ENCODE measurements around the gene ZNF775.
A peak's percentile ranks its signal among the peaks of the same experiment; 100 is the strongest.

Gene ZNF775

GRCh38 chr7:150375662-150376521 is 3.2 kb upstream of the ZNF775 start:
- Histone ChIP-seq H3K9me3 (ENCODE audit: low read length) (no peaks in the 10 kb centered on the region), H3K27me3 (ENCODE audit: insufficient read depth, low read length) (no peaks in the 10 kb centered on the region), H2AFZ (ENCODE audit: low read depth, low read length) (no peak overlapping the region), H3K4me3 (ENCODE audit: low read length) (no peak overlapping the region), H3K4me1 (ENCODE audit: insufficient read depth, low read length) (peaks cover 31% of the 10 kb centered on the region), H3K36me3 (ENCODE audit: insufficient read depth, low read length) (peaks cover 37% of the 10 kb centered on the region)

- Histone ChIP-seq H2AFZ (ENCODE audit: low read depth, low read length) (no peak overlapping the region), H3K4me1 (ENCODE audit: insufficient read depth, low read length) (peaks cover 32% of the 10 kb centered on the region), H3K9me3 (ENCODE audit: low read length) (no peaks in the 10 kb centered on the region), H3K27me3 (ENCODE audit: insufficient read depth, low read length) (no peaks in the 10 kb centered on the region), H3K36me3 (ENCODE audit: insufficient read depth, low read length) (peaks cover 31% of the 10 kb centered on the region), H3K4me3 (ENCODE audit: low read length) (no peak overlapping the region)
Measured at GRCh38 chr7:150376560-150376959, 2.6 kb upstream of the ZNF775 start.

GRCh38 chr7:150377196-150377595 is 1.9 kb upstream of the ZNF775 start:
- H3K4me1 ChIP-seq (ENCODE audit: insufficient read depth, low read length), result peaks cover 39% of the 10 kb centered on the region
- H3K4me3 ChIP-seq (ENCODE audit: low read length), result no peak overlapping the region
- H2AFZ ChIP-seq (ENCODE audit: low read depth, low read length), result no peak overlapping the region
- no peaks in the 10 kb centered on the region for H3K9me3 ChIP-seq (ENCODE audit: low read length)
- peaks cover 28% of the 10 kb centered on the region for H3K36me3 ChIP-seq (ENCODE audit: insufficient read depth, low read length)
- no peaks in the 10 kb centered on the region for H3K27me3 ChIP-seq (ENCODE audit: insufficient read depth, low read length)

GRCh38 chr7:150377635-150378034 is 1.5 kb upstream of the ZNF775 start:
- Histone ChIP-seq H3K9me3 (ENCODE audit: low read length) (no peaks in the 10 kb centered on the region), H3K4me1 (ENCODE audit: insufficient read depth, low read length) (peaks cover 43% of the 10 kb centered on the region), H2AFZ (ENCODE audit: low read depth, low read length) (no peak overlapping the region), H3K27me3 (ENCODE audit: insufficient read depth, low read length) (no peaks in the 10 kb centered on the region), H3K36me3 (ENCODE audit: insufficient read depth, low read length) (peaks cover 24% of the 10 kb centered on the region), H3K4me3 (ENCODE audit: low read length) (no peak overlapping the region)

- peaks cover 17% of the 10 kb centered on the region for H3K36me3 ChIP-seq (ENCODE audit: insufficient read depth, low read length)
- H2AFZ ChIP-seq (ENCODE audit: low read depth, low read length), result no peak overlapping the region
- peak overlapping the region; percentile 88 for H3K4me3 ChIP-seq (ENCODE audit: low read length)
- H3K9me3 ChIP-seq (ENCODE audit: low read length), result no peaks in the 10 kb centered on the region
- H3K27me3 ChIP-seq (ENCODE audit: insufficient read depth, low read length), result no peaks in the 10 kb centered on the region
- H3K4me1 ChIP-seq (ENCODE audit: insufficient read depth, low read length), result peaks cover 50% of the 10 kb centered on the region
Measured at GRCh38 chr7:150378115-150378852, 846 bp upstream of the ZNF775 start.

GRCh38 chr7:150379441-150380379 is 580 bp downstream of the ZNF775 start:
- Histone ChIP-seq H3K27me3 (ENCODE audit: insufficient read depth, low read length) (no peaks in the 10 kb centered on the region), H2AFZ (ENCODE audit: low read depth, low read length) (no peak overlapping the region), H3K9me3 (ENCODE audit: low read length) (no peaks in the 10 kb centered on the region), H3K4me3 (ENCODE audit: low read length) (peak overlapping the region; percentile 88), H3K36me3 (ENCODE audit: insufficient read depth, low read length) (peaks cover 3% of the 10 kb centered on the region), H3K4me1 (ENCODE audit: insufficient read depth, low read length) (peaks cover 62% of the 10 kb centered on the region)

- peak overlapping the region; percentile 88 for H3K4me3 ChIP-seq (ENCODE audit: low read length)
- H3K9me3 ChIP-seq (ENCODE audit: low read length), result no peaks in the 10 kb centered on the region
- no peaks in the 10 kb centered on the region for H3K36me3 ChIP-seq (ENCODE audit: insufficient read depth, low read length)
- no peak overlapping the region for H2AFZ ChIP-seq (ENCODE audit: low read depth, low read length)
- no peaks in the 10 kb centered on the region for H3K27me3 ChIP-seq (ENCODE audit: insufficient read depth, low read length)
- peaks cover 70% of the 10 kb centered on the region for H3K4me1 ChIP-seq (ENCODE audit: insufficient read depth, low read length)
Measured at GRCh38 chr7:150380463-150380862, 1.3 kb downstream of the ZNF775 start.

- Histone ChIP-seq H3K4me1 (ENCODE audit: insufficient read depth, low read length) (peaks cover 76% of the 10 kb centered on the region), H2AFZ (ENCODE audit: low read depth, low read length) (no peak overlapping the region), H3K27me3 (ENCODE audit: insufficient read depth, low read length) (no peaks in the 10 kb centered on the region), H3K9me3 (ENCODE audit: low read length) (no peaks in the 10 kb centered on the region), H3K4me3 (ENCODE audit: low read length) (no peak overlapping the region), H3K36me3 (ENCODE audit: insufficient read depth, low read length) (no peaks in the 10 kb centered on the region)
Measured at GRCh38 chr7:150381096-150381495, 2.0 kb downstream of the ZNF775 start.

GRCh38 chr7:150381785-150382122 is 2.6 kb downstream of the ZNF775 start:
- peaks cover 82% of the 10 kb centered on the region for H3K4me1 ChIP-seq (ENCODE audit: insufficient read depth, low read length)
- H3K27me3 ChIP-seq (ENCODE audit: insufficient read depth, low read length), result no peaks in the 10 kb centered on the region
- H3K9me3 ChIP-seq (ENCODE audit: low read length), result no peaks in the 10 kb centered on the region
- H3K4me3 ChIP-seq (ENCODE audit: low read length), result no peak overlapping the region
- H2AFZ ChIP-seq (ENCODE audit: low read depth, low read length), result no peak overlapping the region
- H3K36me3 ChIP-seq (ENCODE audit: insufficient read depth, low read length), result peaks cover 2% of the 10 kb centered on the region

GRCh38 chr7:150382123-150382843 is 3.2 kb downstream of the ZNF775 start:
- peaks cover 82% of the 10 kb centered on the region for H3K4me1 ChIP-seq (ENCODE audit: insufficient read depth, low read length)

GRCh38 chr7:150382844-150383225 is 3.7 kb downstream of the ZNF775 start:
- no peak overlapping the region for H2AFZ ChIP-seq (ENCODE audit: low read depth, low read length)

More at GRCh38 chr7:150382123-150382843, 3.2 kb downstream of the ZNF775 start:
- Histone ChIP-seq H2AFZ (ENCODE audit: low read depth, low read length) (no peak overlapping the region), H3K4me3 (ENCODE audit: low read length) (no peak overlapping the region), H3K9me3 (ENCODE audit: low read length) (no peaks in the 10 kb centered on the region), H3K36me3 (ENCODE audit: insufficient read depth, low read length) (peaks cover 2% of the 10 kb centered on the region), H3K27me3 (ENCODE audit: insufficient read depth, low read length) (no peaks in the 10 kb centered on the region)

GRCh38 chr7:150383710-150384397 is 4.7 kb downstream of the ZNF775 start:
- H3K4me3 ChIP-seq (ENCODE audit: low read length), result peak overlapping the region; percentile 5
- H2AFZ ChIP-seq (ENCODE audit: low read depth, low read length), result no peak overlapping the region
- H3K9me3 ChIP-seq (ENCODE audit: low read length), result no peaks in the 10 kb centered on the region
- peaks cover 9% of the 10 kb centered on the region for H3K36me3 ChIP-seq (ENCODE audit: insufficient read depth, low read length)
- H3K27me3 ChIP-seq (ENCODE audit: insufficient read depth, low read length), result no peaks in the 10 kb centered on the region
- H3K4me1 ChIP-seq (ENCODE audit: insufficient read depth, low read length), result peaks cover 68% of the 10 kb centered on the region

More at GRCh38 chr7:150382844-150383225, 3.7 kb downstream of the ZNF775 start:
- no peak overlapping the region for H3K4me3 ChIP-seq (ENCODE audit: low read length)
- H3K4me1 ChIP-seq (ENCODE audit: insufficient read depth, low read length), result peaks cover 78% of the 10 kb centered on the region
- H3K9me3 ChIP-seq (ENCODE audit: low read length), result no peaks in the 10 kb centered on the region
- H3K36me3 ChIP-seq (ENCODE audit: insufficient read depth, low read length), result peaks cover 3% of the 10 kb centered on the region
- no peaks in the 10 kb centered on the region for H3K27me3 ChIP-seq (ENCODE audit: insufficient read depth, low read length)

Data from neuron (in vitro differentiated cells).